Mammary epithelial cell (primary cell): ENCODE data around the gene BTBD7.

Source experiments
- CTCF ChIP-seq, 2 donors: IDR thresholded peaks in 1 of 2; conservative IDR thresholded peaks in 1 of 2; 2 replicates each; pipeline ENCODE4 v1.5.1; 2011 to 2012; ENCODE audit warnings: inconsistent platforms in 2 of 2, low read length in 2 of 2, mild to moderate bottlenecking in 2 of 2, control low read depth in 1 of 2, low read depth in 1 of 2; ENCODE audit not compliant: insufficient read depth in 1 of 2; ENCODE audit errors: extremely low read depth in 1 of 2
- EZH2 ChIP-seq: IDR thresholded peaks from 2 replicates; pipeline ENCODE4 v1.6.1; 2012; ENCODE audit warnings: low read length, inconsistent platforms, borderline replicate concordance

GRCh38 chr14:93280743-93281142, 52.1 kb downstream of the BTBD7 start:
- TF ChIP-seq EZH2 (no peak), CTCF (conservative IDR thresholded peaks at IDR 0.05 in 1 of 2, IDR thresholded peaks at IDR 0.05 in 1 of 2; ENCODE audit: extremely low read depth in 1 of 2, insufficient read depth in 1 of 2, low read depth in 1 of 2, low read length in 2 of 2) (no peak)
